Neural progenitor cell (in vitro differentiated cells): ENCODE results near the gene C9orf50. TPM values are rescaled to one million over a fixed set of nuclear protein-coding genes. Genes with fewer than 3 reads are reported as not detected.

Experiments
- DNase-seq: peaks from one replicate; pipeline ENCODE4 v3.0.0-alpha.2; 2016; ENCODE audit warnings: low spot score
- H2AFZ ChIP-seq: fragments of 200-600 bp; sonication (generic); replicated peaks from 2 replicates; pipeline ENCODE4 v1.6.1; 2016; ENCODE audit warnings: antibody characterized with exemption
- H3F3A ChIP-seq: fragments of 200-600 bp; sonication (generic); 2 replicates; pipeline ENCODE4 v1.6.1; 2016; ENCODE audit warnings: antibody characterized with exemption, low read depth
- H3K27ac ChIP-seq: fragments of 200-600 bp; sonication (generic); 2 replicates; pipeline ENCODE4 v1.5.1; 2016; ENCODE audit warnings: mild to moderate bottlenecking
- H3K27me3 ChIP-seq: fragments of 200-600 bp; sonication (generic); 2 replicates; pipeline ENCODE4 v1.6.1; 2016; ENCODE audit warnings: mild to moderate bottlenecking, moderate library complexity
- H3K36me3 ChIP-seq: fragments of 200-600 bp; sonication (generic); 2 replicates; pipeline ENCODE4 v1.5.1; 2016
- H3K4me1 ChIP-seq: fragments of 200-600 bp; sonication (generic); 2 replicates; pipeline ENCODE4 v1.6.1; 2016; ENCODE audit warnings: mixed run types
- H3K4me2 ChIP-seq: fragments of 200-600 bp; sonication (generic); 2 replicates; pipeline ENCODE4 v1.6.1; 2016
- H3K4me3 ChIP-seq: fragments of 200-600 bp; sonication (generic); 2 replicates; pipeline ENCODE4 v1.5.1; 2016
- H3K79me2 ChIP-seq: fragments of 200-600 bp; sonication (generic); 2 replicates; pipeline ENCODE4 v1.6.1; 2016; ENCODE audit warnings: low read depth
- H3K9ac ChIP-seq: fragments of 200-600 bp; sonication (generic); 2 replicates; pipeline ENCODE4 v1.6.1; 2016
- H3K9me3 ChIP-seq: fragments of 200-600 bp; sonication (generic); 2 replicates; pipeline ENCODE4 v1.5.1; 2016; ENCODE audit warnings: low read depth
- H4K20me1 ChIP-seq: fragments of 200-600 bp; sonication (generic); 2 replicates; pipeline ENCODE4 v1.6.1; 2016; ENCODE audit warnings: low read depth
- H3K27ac Mint-ChIP-seq: 3 replicates; pipeline ENCODE4 v1.8.0; 2021; ENCODE audit warnings: mixed read lengths
- H3K27me3 Mint-ChIP-seq: 2 replicates; pipeline ENCODE4 v1.8.0; 2022; ENCODE audit warnings: low read depth, mild to moderate bottlenecking, inconsistent platforms, moderate library complexity, mixed read lengths; ENCODE audit not compliant: insufficient read depth
- H3K36me3 Mint-ChIP-seq: 3 replicates; pipeline ENCODE4 v1.8.0; 2021; ENCODE audit warnings: mixed read lengths
- H3K4me1 Mint-ChIP-seq: 3 replicates; pipeline ENCODE4 v1.8.0; 2021; ENCODE audit warnings: mixed read lengths
- H3K4me3 Mint-ChIP-seq: 3 replicates; pipeline ENCODE4 v1.8.0; 2021; ENCODE audit warnings: mild to moderate bottlenecking, moderate library complexity, mixed read lengths
- H3K9me3 Mint-ChIP-seq: 3 replicates; pipeline ENCODE4 v1.8.0; 2020; ENCODE audit warnings: mixed read lengths
- EZH2 ChIP-seq: fragments of 200-600 bp; sonication (generic); IDR thresholded peaks from 2 replicates; pipeline ENCODE4 v1.6.1; 2017; ENCODE audit warnings: antibody characterized with exemption, mild to moderate bottlenecking, moderate library complexity
- EZH2phosphoT487 ChIP-seq: fragments of 200-600 bp; sonication (generic); IDR thresholded peaks from 2 replicates; pipeline ENCODE4 v1.6.1; 2017; ENCODE audit warnings: antibody characterized with exemption
- total RNA-seq: library from RNA; depleted of rRNA; stranded (reverse); fragments of >200 nt; gene quantifications from 2 replicates; pipeline ENCODE4 v1.2.3, GENCODE V29; 2015; ENCODE audit warnings: low replicate concordance
- TF ChIP-seq, protein P1 (sequence below): fragments of 200-600 bp; sonication (generic); IDR thresholded peaks from 2 replicates; pipeline ENCODE4 v1.5.1; 2017; ENCODE audit warnings: antibody characterized with exemption, mild to moderate bottlenecking

Gene C9orf50
- total RNA-seq, 1 donor from 2014 or later: not detected

DNA sequence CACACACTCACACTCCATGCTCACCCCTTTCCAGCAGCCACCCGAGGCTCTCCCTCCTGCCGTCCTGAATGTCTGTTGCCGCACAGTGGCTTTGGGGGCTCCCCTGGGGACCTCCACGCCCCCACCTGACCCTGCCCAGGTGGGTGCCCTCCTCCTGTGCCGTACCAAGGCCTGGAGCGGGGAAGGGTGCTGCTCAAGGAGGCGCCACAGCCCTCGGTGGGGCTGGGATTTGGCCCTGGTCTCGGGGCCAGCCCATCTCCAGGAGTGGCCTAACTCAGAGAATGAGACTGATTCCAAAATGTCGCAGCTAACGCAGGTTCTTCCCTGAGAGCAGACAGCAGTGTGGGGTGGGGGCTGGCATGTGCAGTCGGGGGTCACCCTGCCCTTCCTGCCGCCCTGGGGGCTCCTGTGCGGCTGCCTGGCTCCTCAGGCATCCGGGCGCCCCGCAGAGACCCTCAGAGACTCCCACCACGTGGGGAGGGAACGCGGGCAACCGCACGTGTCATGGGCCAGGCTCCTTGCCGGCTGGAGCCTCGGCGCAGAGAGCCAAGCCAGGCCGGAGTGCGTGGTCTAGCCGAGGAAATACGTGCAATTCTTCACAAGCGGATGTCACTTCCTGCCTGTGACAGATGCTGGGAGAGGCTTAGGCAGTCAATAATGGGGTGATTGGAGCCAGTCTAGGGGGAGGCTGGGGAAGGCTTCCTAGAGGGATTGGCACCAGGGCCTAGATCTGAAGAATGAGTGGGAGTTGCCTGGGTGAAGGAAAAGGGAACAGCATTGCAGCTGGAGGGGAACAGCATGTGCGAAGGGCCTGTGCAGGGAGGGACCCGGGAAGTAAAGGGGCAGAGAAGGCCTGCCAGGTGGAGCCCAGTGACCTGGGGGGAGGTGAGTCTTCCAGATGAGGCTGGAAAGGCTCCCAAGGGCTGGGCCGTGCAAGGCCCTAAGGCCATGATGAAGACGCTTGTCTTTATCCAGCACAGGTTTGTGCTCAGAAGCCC is 44.1 kb downstream of the C9orf50 start:
- TF ChIP-seq, protein P1, sequence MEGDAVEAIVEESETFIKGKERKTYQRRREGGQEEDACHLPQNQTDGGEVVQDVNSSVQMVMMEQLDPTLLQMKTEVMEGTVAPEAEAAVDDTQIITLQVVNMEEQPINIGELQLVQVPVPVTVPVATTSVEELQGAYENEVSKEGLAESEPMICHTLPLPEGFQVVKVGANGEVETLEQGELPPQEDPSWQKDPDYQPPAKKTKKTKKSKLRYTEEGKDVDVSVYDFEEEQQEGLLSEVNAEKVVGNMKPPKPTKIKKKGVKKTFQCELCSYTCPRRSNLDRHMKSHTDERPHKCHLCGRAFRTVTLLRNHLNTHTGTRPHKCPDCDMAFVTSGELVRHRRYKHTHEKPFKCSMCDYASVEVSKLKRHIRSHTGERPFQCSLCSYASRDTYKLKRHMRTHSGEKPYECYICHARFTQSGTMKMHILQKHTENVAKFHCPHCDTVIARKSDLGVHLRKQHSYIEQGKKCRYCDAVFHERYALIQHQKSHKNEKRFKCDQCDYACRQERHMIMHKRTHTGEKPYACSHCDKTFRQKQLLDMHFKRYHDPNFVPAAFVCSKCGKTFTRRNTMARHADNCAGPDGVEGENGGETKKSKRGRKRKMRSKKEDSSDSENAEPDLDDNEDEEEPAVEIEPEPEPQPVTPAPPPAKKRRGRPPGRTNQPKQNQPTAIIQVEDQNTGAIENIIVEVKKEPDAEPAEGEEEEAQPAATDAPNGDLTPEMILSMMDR: no peak
- TF ChIP-seq EZH2phosphoT487 (no peak), EZH2 (no peak)
- no peak overlapping the region for H2AFZ ChIP-seq
- no peaks in the 10 kb centered on the region for H3K27me3 ChIP-seq
- H3K4me1 ChIP-seq: peaks cover 5% of the 10 kb centered on the region
- H3K27me3 Mint-ChIP-seq: peaks cover 16% of the 10 kb centered on the region
- no peaks in the 10 kb centered on the region for H3F3A ChIP-seq
- no peaks in the 10 kb centered on the region for H3K36me3 ChIP-seq
- H3K9me3 ChIP-seq: no peaks in the 10 kb centered on the region
- no peak overlapping the region for H3K9ac ChIP-seq
- peaks cover 38% of the 10 kb centered on the region for H3K4me1 Mint-ChIP-seq
- peak overlapping the region; percentile 46 for H3K27ac Mint-ChIP-seq
- H3K4me2 ChIP-seq: no peak overlapping the region
- no peak for DNase-seq
- H3K36me3 Mint-ChIP-seq: no peaks in the 10 kb centered on the region
- H4K20me1 ChIP-seq: no peaks in the 10 kb centered on the region
- no peak overlapping the region for H3K27ac ChIP-seq
- no peak overlapping the region for H3K4me3 ChIP-seq
- H3K79me2 ChIP-seq: no peaks in the 10 kb centered on the region
- H3K9me3 Mint-ChIP-seq: peaks cover 7% of the 10 kb centered on the region
- peak overlapping the region; percentile 38 for H3K4me3 Mint-ChIP-seq

DNA sequence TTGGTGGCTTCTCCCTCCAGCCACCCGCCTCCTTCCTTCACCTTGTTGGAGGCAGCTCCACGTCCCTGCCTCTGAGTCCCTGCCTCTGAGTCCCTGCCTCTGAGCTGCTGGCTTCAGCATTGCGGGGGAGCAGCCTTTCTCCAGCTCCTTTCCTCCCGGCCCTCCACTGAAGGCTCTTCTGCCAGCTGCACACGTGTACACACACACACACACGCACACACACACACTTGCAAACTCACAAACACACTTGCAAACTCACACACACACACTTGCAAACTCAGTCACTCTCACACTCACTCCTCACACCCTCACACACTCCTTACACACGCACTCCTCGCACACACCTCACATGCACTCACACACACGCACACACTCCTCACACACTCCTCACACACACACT is 45.1 kb downstream of the C9orf50 start:
- Mint-ChIP-seq H3K36me3 (no peaks in the 10 kb centered on the region), H3K4me1 (peaks cover 41% of the 10 kb centered on the region), H3K4me3 (no peak overlapping the region), H3K9me3 (peaks cover 7% of the 10 kb centered on the region), H3K27ac (peak overlapping the region; percentile 59), H3K27me3 (peaks cover 15% of the 10 kb centered on the region)
- Histone ChIP-seq H3K27ac (no peak overlapping the region), H3K36me3 (no peaks in the 10 kb centered on the region), H3K79me2 (no peaks in the 10 kb centered on the region), H3K27me3 (no peaks in the 10 kb centered on the region), H3K4me1 (peaks cover 5% of the 10 kb centered on the region), H3K9ac (no peak overlapping the region), H3K4me2 (no peak overlapping the region), H4K20me1 (no peaks in the 10 kb centered on the region), H3F3A (peaks cover 7% of the 10 kb centered on the region), H3K4me3 (no peak overlapping the region), H3K9me3 (no peaks in the 10 kb centered on the region), H2AFZ (no peak overlapping the region)
- DNase-seq: no peak
- TF ChIP-seq EZH2 (no peak), EZH2phosphoT487 (no peak)
- TF ChIP-seq, protein P1: no peak

DNA sequence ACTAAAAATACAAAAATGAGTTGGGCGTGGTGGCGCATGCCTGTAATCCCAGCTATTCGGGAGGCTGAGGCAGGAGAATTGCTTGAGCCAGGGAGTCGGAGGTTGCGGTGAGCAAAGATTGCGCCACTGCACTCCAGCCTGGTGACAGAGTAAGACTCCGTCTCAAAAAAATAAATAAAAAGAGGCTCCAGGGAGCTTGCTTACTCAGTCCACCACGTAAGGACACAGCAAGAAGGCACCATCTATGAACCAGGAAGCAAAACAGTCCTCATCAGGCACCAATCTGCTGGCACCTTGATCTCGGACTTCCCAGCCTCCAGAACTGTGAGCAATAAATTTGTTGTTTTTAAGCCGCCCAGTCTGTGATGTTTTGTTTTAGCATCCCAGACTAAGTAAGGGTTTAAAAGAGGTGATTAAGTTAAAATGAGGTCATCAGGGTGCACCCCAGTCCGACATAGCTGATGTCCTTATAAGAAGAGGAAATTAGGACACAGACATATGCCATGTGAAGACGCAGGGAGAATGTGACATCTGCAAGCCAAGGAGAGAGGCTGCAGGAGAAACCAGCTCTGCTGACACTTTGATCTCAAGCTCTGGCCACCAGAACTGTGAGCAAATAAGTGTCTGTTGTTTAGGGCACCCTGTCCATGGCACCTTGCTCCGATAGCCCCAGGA is 45.9 kb downstream of the C9orf50 start:
- Histone ChIP-seq H3K4me2 (no peak overlapping the region), H3K9ac (no peak overlapping the region), H2AFZ (no peak overlapping the region)

More for the DNA sequence above, 45.9 kb downstream of the C9orf50 start:
- Mint-ChIP-seq H3K4me1 (peaks cover 46% of the 10 kb centered on the region), H3K27me3 (peaks cover 15% of the 10 kb centered on the region), H3K4me3 (peak overlapping the region; percentile 27), H3K27ac (peak overlapping the region; percentile 64), H3K9me3 (peaks cover 7% of the 10 kb centered on the region), H3K36me3 (no peaks in the 10 kb centered on the region)
- Histone ChIP-seq H4K20me1 (no peaks in the 10 kb centered on the region), H3K4me3 (no peak overlapping the region), H3K4me1 (peaks cover 10% of the 10 kb centered on the region), H3K79me2 (no peaks in the 10 kb centered on the region), H3K27me3 (no peaks in the 10 kb centered on the region), H3K27ac (no peak overlapping the region), H3K36me3 (no peaks in the 10 kb centered on the region), H3F3A (peaks cover 12% of the 10 kb centered on the region), H3K9me3 (no peaks in the 10 kb centered on the region)
- no peak for TF ChIP-seq EZH2
- no peak for TF ChIP-seq EZH2phosphoT487
- TF ChIP-seq, protein P1: no peak
- DNase-seq: no peak
